ENCODE data around the gene TIMP2.

DNA sequence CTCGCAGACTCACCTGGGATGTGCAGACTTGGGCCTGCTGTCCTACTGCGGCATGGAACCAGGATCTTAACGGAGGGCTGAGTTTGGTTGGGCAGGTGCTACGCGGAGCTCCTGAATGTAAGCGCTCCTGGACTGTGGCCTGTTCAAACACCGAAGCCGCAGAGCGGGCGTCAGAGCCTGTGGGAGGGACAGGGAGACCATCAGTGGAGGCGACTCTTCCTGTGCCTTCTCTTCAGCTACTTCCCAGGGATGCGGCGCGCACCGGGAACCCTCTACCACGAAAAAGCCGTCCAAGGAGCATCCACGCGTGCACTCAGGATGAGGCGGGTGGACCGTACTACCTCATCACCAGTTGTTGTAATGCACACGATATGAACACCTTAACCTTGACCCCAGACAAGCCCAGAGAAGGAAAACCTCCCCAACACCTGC, 86.6 kb downstream of the TIMP2 start:
- TF ChIP-seq, protein P1, sequence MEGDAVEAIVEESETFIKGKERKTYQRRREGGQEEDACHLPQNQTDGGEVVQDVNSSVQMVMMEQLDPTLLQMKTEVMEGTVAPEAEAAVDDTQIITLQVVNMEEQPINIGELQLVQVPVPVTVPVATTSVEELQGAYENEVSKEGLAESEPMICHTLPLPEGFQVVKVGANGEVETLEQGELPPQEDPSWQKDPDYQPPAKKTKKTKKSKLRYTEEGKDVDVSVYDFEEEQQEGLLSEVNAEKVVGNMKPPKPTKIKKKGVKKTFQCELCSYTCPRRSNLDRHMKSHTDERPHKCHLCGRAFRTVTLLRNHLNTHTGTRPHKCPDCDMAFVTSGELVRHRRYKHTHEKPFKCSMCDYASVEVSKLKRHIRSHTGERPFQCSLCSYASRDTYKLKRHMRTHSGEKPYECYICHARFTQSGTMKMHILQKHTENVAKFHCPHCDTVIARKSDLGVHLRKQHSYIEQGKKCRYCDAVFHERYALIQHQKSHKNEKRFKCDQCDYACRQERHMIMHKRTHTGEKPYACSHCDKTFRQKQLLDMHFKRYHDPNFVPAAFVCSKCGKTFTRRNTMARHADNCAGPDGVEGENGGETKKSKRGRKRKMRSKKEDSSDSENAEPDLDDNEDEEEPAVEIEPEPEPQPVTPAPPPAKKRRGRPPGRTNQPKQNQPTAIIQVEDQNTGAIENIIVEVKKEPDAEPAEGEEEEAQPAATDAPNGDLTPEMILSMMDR (conservative IDR thresholded peaks at IDR 0.05), result no peak
- no peak for TF ChIP-seq EZH2 (IDR thresholded peaks at IDR 0.05; ENCODE audit: low read depth)
